DMS153 treated with DMSO at 0.1 percent for 48 hours (cell line): ENCODE results near the gene DCDC2B.
"Not testable (repeated sequence)": the region's sequence is repeated elsewhere in the genome, so short reads cannot be mapped to it uniquely, and the experiment has no call there.

Experiments
- DNase-seq: peaks from one replicate; lab custom pipeline; 2025; ENCODE audit not compliant: unreplicated experiment; lab: John Stamatoyannopoulos, UW

Gene DCDC2B

DNA sequence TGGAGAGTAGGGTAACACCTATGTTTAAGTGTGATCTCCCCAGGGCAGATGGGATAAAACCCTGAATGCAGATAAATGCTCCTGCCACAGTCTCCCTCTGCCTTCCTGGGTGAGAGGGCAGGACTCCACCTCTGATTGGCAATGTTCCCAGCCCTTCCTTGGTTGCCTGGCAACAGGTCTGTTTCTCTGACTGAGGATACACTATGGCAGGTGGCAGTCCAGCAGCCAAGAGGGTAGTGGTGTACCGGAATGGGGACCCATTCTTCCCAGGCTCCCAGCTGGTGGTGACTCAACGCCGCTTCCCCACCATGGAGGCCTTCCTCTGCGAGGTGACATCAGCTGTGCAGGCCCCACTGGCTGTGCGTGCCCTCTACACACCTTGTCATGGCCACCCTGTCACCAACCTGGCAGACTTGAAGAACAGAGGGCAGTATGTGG, at the start of gene DCDC2B:
TSS of gene DCDC2B (plus strand) at position 199 of the 438 bp plus-strand sequence. CDS start at position 204, 5 bp downstream.
- DNase-seq = peak; percentile 100

DNA sequence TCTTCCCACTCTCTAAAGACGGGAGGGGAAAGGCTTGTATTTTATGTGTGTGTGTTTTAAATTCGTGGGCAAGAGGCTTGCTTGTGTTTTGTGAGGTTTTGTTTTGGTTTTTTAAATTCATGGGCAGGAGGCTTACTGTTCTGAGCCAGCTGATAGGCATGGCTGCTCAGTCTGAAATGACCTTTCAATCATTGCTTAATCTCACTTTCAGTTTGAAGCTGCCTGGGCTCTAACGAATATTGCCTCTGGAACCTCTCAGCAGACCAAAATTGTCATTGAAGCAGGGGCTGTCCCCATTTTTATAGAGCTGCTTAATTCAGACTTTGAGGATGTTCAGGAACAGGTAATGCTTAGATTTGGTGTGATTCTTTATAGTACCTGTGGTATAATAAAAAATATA, 49.7 kb upstream of the DCDC2B start:
- DNase-seq = no peak

DNA sequence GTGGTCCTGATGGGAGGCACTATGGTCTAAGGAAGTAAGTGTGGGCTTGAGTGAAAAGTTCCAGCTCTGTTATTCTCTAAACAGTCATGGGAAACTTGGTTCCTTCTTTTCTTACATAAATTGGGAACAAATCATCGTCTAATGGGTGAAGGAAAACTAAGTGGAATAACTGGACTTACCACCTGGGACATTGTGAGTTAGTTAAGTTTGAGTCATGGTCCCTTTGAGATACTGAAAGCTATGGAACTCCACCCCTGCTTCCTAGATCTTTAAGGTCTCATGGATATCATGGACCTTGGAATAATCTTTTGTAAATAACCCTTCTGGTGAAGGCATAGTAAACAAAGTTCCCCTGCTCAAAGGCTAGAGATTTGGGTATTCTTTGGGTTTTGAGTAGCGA, 45.5 kb upstream of the DCDC2B start:
- DNase-seq = no peak

DNA sequence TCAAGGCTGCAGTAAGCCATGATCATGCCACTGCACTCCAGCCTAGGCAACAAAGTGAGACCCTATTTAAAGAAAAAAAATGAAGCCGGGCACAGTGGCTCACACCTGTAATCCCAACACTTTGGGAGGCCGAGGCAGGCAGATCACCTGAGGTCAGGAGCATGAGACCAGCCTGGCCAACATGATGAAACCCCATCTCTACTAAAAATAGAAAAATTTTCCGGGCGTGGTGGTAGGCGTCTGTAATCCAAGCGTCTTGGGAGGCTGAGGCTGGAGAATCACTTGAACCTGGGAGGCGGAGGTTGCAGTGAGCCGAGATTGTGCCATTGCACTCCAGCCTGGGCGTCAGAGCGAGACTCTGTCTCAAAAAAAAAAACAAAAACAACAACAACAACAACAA, 43.3 kb upstream of the DCDC2B start:
- DNase-seq = not testable (repeated sequence)

DNA sequence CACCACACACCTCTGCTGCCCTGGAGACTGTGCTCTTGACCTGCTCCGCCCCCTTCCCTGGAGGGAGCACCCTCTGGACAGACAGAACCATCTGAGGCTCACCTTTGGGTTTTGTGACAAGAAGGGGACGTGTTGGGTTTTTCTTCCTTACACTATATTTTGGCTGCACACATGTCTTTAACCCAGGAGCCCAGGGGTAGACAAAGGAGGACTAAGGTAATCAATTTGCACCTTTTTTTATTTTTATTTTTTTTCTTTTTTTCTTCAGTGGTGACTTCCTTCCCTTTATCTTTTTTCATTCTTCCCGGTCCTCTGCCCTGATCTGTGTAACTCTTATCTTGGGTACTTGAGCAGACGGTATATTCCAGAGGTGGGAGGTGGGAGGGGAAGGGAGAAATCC, 37.9 kb upstream of the DCDC2B start:
- DNase-seq = no peak

DNA sequence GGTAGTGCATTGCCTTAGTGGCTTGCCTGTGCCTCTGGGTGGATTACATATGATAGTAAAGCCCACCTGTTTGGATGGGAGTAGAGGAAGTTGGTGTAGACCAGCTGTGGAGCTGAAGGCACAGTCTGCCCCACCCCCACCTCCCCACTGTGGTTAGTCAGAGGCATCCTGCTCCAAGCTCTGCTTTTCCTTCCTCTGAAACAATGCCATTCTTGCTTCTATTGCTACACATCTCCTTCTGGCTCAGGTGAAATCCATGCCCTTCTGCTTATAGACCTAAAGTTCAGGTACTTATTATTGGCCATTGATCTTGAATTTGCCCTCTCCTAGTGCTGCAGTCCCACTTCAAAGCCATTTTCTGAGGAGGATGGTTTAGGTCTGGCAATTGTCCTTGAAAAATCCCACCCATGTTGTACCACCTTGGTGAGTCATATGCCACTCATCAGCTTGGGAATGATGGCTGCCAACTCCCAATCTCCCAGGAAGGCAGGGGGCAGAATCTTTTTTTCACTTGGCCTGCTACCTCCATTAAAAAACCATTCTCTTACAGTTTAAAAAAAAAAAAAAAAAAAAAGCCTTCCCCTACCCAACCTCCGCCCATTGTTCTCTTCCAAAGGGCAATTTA, 36.2 kb upstream of the DCDC2B start:
- no peak for DNase-seq

DNA sequence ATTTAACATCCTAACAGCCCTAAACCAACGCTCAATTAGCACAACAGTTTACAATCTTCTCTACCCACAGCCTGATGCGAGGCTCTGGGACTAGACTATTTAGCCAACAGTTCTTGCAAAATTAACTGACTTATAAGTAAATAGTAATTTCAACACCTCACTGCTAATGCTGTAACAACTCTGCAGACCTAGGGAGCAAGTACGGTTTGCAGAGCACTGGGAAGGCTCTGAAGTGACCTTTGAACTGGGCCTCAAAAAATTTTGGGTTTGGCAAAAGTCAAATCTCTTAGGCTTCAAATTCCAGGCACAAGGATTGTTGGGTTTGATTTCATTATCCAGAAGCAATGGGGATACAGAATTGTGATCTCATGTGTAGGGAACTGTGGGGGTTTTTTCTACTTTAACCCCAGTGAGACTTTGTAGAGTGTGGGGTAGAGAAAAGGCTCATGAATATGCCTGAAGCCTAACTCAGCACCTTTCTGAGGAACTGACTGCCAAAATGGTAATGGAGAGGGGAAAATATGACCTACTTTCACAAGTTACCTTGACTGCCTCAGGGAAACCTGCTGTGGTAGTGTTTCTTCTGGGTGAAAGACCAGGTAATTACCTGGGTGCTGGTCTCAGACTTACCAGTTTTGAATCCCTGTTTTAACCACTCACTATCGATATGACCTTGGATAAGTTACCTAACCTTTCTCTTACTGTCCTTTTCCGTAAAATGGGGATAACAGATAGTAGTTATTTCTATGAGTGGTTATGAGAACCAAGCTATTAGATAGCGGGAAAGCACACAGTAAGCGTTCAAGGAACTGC, 30.3 kb upstream of the DCDC2B start:
- DNase-seq = no peak

DNA sequence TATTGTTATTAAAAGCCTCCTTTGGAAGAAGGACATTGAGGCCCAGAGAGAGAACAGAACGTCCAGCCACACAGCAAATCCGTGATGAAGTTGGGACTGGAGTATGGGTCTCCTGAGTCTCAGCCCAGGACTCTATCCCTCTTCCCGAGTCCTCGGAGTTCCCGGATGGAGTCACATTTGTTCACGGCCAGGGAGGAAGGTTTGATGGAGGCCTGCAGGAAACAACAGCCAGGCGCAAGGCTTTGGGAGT, 29.8 kb upstream of the DCDC2B start:
- peak; percentile 84 for DNase-seq

DNA sequence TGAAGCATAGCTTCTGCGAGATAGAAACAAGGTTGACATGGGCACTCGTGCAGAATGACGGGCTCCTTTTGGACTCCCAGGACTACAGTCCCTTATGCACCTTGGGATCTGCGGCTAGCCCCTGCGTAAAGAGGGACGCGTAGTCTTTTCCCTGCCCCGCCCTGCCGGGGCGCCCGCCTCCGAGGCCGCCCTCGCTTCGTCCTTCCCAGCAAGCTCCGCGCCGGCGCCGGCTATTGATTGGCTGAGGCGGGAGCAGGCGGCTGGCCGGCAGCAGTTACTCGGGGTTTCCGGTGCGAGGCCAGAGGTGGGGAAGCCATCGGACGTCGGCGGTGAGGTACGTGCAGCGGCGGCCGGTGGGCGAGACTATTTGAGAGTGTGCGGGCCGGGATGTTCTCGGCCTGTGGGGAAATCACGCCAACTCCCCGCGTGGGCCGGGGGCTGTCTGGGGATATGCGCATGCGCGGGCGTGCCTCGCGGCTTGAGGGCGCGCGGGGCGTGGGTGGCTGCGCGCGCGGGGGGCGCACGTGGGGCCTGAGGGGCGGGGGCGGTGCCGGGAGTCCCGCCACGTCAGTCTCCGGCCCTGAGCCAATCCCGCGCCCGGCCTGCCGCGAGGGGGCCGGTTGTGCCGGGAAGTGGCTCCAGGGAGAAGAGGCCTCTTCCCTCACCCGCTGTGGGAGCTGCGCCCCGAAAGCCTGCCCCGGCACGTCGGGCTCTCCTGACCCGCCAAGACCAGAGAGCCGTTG, 29.3 kb upstream of the DCDC2B start, which contains the start of gene TXLNA:
TSS of gene TXLNA (plus strand) at position 233 of the 743 bp plus-strand sequence. CDS start 671 bp downstream, outside the sequence.
- peak; percentile 98 for DNase-seq

DNA sequence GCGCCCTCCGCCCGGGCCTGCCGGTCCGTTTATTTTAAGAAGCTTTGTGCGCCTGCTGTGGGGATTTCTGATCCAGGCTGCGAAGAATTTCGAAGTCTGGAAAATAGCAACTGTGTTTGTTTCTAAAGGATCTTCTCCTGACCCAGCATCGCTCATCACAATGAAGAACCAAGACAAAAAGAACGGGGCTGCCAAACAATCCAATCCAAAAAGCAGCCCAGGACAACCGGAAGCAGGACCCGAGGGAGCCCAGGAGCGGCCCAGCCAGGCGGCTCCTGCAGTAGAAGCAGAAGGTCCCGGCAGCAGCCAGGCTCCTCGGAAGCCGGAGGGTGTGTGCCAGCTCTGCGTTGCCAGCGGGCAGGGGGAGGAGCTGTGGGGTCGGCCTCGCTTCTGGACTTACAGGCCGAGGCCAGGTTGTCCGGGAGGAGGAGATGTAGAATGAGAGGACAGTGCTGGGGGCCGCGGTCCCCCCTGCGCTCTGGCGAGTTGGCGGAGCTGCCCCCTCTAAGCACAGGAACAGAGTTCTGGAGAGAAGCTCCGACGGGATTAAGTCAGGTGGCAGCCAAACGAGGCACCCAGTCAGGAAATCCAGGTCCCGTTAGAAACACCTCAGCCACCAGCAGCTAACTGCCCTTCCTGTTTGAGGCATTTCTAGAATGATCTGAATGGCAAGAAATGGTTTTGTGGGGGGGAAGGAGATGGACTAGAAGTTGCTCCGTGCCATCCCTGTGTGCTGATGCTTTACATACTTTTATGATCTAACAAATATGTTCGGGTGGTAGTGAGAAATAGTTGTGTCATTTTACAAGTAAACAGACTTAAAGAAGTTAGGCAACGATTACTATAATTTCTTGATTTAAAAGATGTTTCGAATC, 28.5 kb upstream of the DCDC2B start:
- no peak for DNase-seq

DNA sequence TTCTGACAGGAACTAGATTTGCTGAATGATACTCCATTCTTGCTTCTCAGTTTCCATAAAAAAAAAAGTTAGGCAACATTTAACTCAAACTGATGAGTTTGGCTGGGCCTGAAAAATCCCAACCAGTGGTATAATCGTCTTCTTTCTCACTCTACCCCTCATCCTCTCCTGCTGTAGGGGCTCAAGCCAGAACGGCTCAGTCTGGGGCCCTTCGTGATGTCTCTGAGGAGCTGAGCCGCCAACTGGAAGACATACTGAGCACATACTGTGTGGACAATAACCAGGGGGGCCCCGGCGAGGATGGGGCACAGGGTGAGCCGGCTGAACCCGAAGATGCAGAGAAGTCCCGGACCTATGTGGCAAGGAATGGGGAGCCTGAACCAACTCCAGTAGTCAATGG, 27.8 kb upstream of the DCDC2B start:
- DNase-seq = no peak

DNA sequence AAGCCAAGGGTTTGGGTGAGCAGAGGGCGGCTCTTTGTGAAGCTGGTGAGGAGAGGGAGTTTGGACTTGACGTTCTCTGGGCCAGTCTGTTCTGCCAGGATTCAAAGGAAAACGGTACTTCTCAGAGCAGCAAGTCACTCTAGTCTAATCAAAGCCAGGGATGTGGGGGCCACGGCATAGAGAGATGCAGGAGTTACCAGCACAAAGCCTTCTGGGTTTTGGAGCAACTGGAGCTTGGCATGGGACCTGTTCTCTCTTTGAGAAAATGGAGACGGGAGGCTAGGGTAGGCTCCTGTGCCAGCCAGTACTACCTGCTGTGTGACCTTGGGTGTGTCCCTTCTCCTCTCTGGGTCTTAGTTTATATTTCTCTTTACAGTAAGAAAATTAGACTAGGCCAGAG, 27.3 kb upstream of the DCDC2B start:
- DNase-seq = no peak

DNA sequence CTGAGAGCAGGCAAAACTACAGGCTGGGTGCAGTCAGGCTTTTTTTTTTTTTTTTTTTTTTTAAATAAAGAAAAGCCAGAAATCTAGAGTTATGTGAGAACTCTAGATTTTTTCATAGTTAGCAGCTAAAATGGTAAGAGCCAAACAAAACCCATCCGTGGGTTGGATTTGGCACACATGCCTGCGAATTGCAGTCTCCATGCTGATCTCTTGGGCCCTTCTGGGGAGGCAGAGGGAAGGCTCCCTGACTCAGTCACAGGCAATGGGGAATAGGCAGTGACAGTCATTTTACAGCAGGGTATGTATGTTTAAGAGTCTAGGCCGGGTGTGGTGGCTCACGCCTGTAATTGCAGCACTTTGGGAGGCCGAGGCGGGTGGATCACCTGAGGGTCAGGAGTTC, 26.8 kb upstream of the DCDC2B start:
- no peak for DNase-seq

DNA sequence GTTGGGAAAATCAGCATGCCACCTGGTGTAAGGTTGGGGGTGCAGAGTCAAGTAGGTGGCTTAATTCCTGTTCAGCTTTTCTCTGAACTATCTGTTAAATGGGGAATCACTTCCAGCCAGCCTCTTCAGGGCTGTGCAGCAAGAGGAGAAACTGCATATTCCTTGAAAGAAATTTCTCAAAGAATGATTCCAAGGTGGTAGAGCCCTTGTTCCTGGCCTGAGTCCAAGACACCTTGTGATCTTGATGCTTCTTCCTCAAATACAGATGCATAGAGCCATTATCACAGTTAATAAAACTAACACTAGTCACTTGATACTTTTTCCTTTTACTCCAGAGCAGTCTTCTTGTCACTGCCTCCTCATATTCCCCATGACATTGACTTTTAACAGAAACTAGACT, 24.2 kb upstream of the DCDC2B start:
- DNase-seq = no peak

DNA sequence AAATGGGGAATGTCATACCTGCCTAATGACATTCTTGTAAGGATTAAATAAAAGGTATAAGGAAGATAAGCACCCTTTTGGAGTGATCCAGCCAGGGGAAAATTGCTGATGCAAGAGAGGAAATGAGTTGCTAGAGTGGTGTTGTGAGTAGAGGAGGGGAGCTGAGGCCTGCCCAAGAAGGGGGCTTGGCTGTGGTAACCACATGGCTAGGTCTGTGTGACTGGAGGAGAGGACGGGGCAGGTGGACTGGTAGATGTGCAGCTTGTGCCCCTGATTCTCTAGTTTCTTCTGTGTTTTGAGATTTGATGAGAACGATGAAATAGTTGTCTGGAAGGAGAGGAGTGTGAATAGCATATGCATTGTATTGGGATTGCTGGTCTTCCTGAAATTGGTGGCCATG, 22.8 kb upstream of the DCDC2B start:
- DNase-seq = no peak

DNA sequence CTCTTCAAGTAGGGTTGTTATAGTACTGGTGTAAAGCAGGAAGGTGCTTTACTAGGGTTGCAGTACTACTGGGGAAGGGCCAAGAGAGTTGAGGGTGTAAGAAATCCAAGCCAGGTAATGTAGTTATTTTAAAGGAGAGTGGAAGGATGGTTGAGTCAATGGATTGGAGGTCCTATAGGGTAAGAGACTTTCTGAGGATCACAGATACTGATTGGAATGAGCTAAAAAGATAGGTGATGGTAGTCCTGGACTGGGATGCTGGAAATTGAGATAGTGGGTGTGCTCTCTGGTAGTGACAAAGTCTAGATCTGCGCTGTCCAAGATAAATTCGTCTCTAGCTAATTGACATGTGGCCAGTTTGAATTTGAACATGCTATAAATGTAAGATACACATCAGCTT, 22.4 kb upstream of the DCDC2B start:
- no peak for DNase-seq

DNA sequence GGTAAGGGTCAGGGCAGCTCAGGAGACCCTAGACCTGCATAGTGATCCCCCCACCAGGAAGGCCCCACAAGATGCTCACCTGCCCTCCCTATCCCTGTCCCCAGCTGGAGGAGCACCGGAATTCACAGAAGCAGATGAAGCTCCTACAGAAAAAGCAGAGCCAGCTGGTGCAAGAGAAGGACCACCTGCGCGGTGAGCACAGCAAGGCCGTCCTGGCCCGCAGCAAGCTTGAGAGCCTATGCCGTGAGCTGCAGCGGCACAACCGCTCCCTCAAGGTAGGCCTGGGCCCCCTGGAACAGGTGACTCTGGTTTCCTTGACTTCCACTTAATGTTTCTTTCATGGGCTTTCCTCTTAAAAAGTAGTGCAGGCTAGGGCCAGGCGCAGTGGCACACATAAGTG, 21.0 kb upstream of the DCDC2B start:
- no peak for DNase-seq

DNA sequence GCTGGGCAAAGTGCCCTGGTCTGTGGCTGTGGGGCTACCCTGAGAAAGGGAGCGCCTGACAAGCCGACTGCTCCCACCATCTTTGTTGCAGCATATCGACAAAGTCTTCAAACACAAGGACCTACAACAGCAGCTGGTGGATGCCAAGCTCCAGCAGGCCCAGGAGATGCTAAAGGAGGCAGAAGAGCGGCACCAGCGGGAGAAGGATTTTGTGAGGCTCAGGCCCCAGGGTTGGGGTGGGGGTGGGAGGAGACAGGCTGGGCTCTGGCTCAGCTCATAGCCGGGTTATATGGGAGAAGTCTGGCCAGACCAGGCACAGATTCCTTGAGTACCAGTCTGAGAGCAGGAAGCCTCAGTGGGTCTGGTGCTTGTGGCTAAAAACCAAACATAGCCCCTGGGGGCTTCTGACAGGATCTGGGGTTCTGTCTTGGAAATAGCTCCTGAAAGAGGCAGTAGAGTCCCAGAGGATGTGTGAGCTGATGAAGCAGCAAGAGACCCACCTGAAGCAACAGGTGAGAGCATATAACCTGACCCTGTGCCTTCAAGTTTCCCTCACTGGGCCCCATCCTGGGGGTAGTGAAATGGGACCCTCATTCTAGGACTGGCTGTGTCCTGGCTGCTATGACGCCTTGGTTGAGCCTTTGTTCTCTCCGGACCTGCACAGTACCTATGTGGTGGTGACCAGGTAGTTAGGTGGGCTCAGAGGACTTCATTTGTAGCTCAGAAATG, 16.5 kb upstream of the DCDC2B start:
- no peak for DNase-seq

DNA sequence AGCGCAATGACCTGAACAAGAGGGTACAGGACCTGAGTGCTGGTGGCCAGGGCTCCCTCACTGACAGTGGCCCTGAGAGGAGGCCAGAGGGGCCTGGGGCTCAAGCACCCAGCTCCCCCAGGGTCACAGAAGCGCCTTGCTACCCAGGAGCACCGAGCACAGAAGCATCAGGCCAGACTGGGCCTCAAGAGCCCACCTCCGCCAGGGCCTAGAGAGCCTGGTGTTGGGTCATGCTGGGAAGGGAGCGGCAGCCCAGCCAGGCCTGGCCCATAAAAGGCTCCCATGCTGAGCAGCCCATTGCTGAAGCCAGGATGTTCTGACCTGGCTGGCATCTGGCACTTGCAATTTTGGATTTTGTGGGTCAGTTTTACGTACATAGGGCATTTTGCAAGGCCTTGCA, 13.9 kb upstream of the DCDC2B start:
- no peak for DNase-seq

DNA sequence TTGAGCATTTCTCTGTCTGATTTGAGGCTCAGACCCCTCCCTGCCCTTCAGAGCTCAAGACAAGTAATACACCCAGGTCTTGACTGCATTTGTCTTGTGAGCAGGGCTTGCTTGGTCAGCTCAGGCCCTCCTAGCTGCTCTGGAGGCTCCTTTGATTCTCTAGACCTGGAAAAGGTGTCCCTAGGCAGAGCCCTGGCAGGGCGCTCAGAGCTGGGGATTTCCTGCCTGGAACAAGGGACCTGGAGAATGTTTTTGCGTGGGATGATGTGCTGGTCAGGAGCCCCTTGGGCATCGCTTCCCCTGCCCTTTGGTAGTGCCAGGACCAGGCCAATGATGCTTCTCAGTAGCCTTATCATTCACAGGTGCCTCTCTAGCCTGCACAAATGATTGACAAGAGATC, 13.4 kb upstream of the DCDC2B start:
- no peak for DNase-seq
